ENCODE measurements around the gene PLCH1.

PLCH1 gene

GRCh38 chr3:155682426-155683343 is 62.2 kb downstream of the PLCH1 start:
- no peak overlapping the region for H3K4me3 ChIP-seq (ENCODE audit: extremely low read depth, insufficient read depth, low read length, poor library complexity, severe bottlenecking)
- H3K36me3 ChIP-seq (ENCODE audit: control insufficient read depth, insufficient read depth, low read length), result no peaks in the 10 kb centered on the region
- no peak overlapping the region for H3K27ac ChIP-seq (ENCODE audit: low read depth, low read length, severe bottlenecking)
- WGBS, 2 experiments (ENCODE audit: insufficient coverage in 2 of 2), result 92 to 100% methylated on average over 2 of the region's 3 CpGs
- no peaks in the 10 kb centered on the region for H3K9me3 ChIP-seq (ENCODE audit: control insufficient read depth, low read length)
- H3K4me1 ChIP-seq (ENCODE audit: control insufficient read depth, insufficient read depth, low read length, poor library complexity, severe bottlenecking), result no peaks in the 10 kb centered on the region

- WGBS, 2 experiments (ENCODE audit: insufficient coverage in 2 of 2), result 77 to 88% methylated on average over 5 to 10 of the region's 14 CpGs
- H3K4me1 ChIP-seq (ENCODE audit: control insufficient read depth, insufficient read depth, low read length, poor library complexity, severe bottlenecking), result no peaks in the 10 kb centered on the region
- H3K4me3 ChIP-seq (ENCODE audit: extremely low read depth, insufficient read depth, low read length, poor library complexity, severe bottlenecking), result no peak overlapping the region
- H3K9me3 ChIP-seq (ENCODE audit: control insufficient read depth, low read length), result no peaks in the 10 kb centered on the region
- H3K36me3 ChIP-seq (ENCODE audit: control insufficient read depth, insufficient read depth, low read length), result no peaks in the 10 kb centered on the region
- H3K27ac ChIP-seq (ENCODE audit: low read depth, low read length, severe bottlenecking), result no peak overlapping the region
These were observed 68.5 kb downstream of the PLCH1 start for GRCh38 chr3:155676252-155676981.

- Histone ChIP-seq H3K4me1 (ENCODE audit: control insufficient read depth, insufficient read depth, low read length, poor library complexity, severe bottlenecking) (no peaks in the 10 kb centered on the region), H3K9me3 (ENCODE audit: control insufficient read depth, low read length) (no peaks in the 10 kb centered on the region), H3K36me3 (ENCODE audit: control insufficient read depth, insufficient read depth, low read length) (no peaks in the 10 kb centered on the region), H3K27ac (ENCODE audit: low read depth, low read length, severe bottlenecking) (no peak overlapping the region), H3K4me3 (ENCODE audit: extremely low read depth, insufficient read depth, low read length, poor library complexity, severe bottlenecking) (no peak overlapping the region)
- no CpG with 5 or more reads among the region's 1 CpG for WGBS, 2 experiments (ENCODE audit: insufficient coverage in 2 of 2)
These were observed 69.8 kb downstream of the PLCH1 start for GRCh38 chr3:155675094-155675493.

GRCh38 chr3:155673421-155673820 is 71.5 kb downstream of the PLCH1 start:
- WGBS, 2 experiments (ENCODE audit: insufficient coverage in 2 of 2), result no CpG with 5 or more reads among the region's 4 CpGs
- H3K4me3 ChIP-seq (ENCODE audit: extremely low read depth, insufficient read depth, low read length, poor library complexity, severe bottlenecking), result no peak overlapping the region
- H3K27ac ChIP-seq (ENCODE audit: low read depth, low read length, severe bottlenecking), result no peak overlapping the region
- no peaks in the 10 kb centered on the region for H3K4me1 ChIP-seq (ENCODE audit: control insufficient read depth, insufficient read depth, low read length, poor library complexity, severe bottlenecking)
- no peaks in the 10 kb centered on the region for H3K36me3 ChIP-seq (ENCODE audit: control insufficient read depth, insufficient read depth, low read length)
- H3K9me3 ChIP-seq (ENCODE audit: control insufficient read depth, low read length), result no peaks in the 10 kb centered on the region

GRCh38 chr3:155670335-155670734 is 74.5 kb downstream of the PLCH1 start:
- 70% methylated on average over 2 of the region's 2 CpGs; no CpG with 5 or more reads in 1 of the 2 experiments for WGBS, 2 experiments (ENCODE audit: insufficient coverage in 2 of 2)
- no peaks in the 10 kb centered on the region for H3K9me3 ChIP-seq (ENCODE audit: control insufficient read depth, low read length)
- H3K36me3 ChIP-seq (ENCODE audit: control insufficient read depth, insufficient read depth, low read length), result no peaks in the 10 kb centered on the region
- no peak overlapping the region for H3K4me3 ChIP-seq (ENCODE audit: extremely low read depth, insufficient read depth, low read length, poor library complexity, severe bottlenecking)
- H3K27ac ChIP-seq (ENCODE audit: low read depth, low read length, severe bottlenecking), result no peak overlapping the region
- H3K4me1 ChIP-seq (ENCODE audit: control insufficient read depth, insufficient read depth, low read length, poor library complexity, severe bottlenecking), result no peaks in the 10 kb centered on the region

- Histone ChIP-seq H3K9me3 (ENCODE audit: control insufficient read depth, low read length) (no peaks in the 10 kb centered on the region), H3K4me3 (ENCODE audit: extremely low read depth, insufficient read depth, low read length, poor library complexity, severe bottlenecking) (no peak overlapping the region), H3K36me3 (ENCODE audit: control insufficient read depth, insufficient read depth, low read length) (no peaks in the 10 kb centered on the region), H3K27ac (ENCODE audit: low read depth, low read length, severe bottlenecking) (no peak overlapping the region), H3K4me1 (ENCODE audit: control insufficient read depth, insufficient read depth, low read length, poor library complexity, severe bottlenecking) (no peaks in the 10 kb centered on the region)
- WGBS, 2 experiments (ENCODE audit: insufficient coverage in 2 of 2), result 88% methylated on average over 2 of the region's 2 CpGs
These were observed 76.9 kb downstream of the PLCH1 start for GRCh38 chr3:155667988-155668387.

GRCh38 chr3:155664925-155665695 is 79.8 kb downstream of the PLCH1 start:
- Histone ChIP-seq H3K4me3 (ENCODE audit: extremely low read depth, insufficient read depth, low read length, poor library complexity, severe bottlenecking) (no peak overlapping the region), H3K4me1 (ENCODE audit: control insufficient read depth, insufficient read depth, low read length, poor library complexity, severe bottlenecking) (no peaks in the 10 kb centered on the region), H3K9me3 (ENCODE audit: control insufficient read depth, low read length) (no peaks in the 10 kb centered on the region), H3K36me3 (ENCODE audit: control insufficient read depth, insufficient read depth, low read length) (no peaks in the 10 kb centered on the region), H3K27ac (ENCODE audit: low read depth, low read length, severe bottlenecking) (no peak overlapping the region)
- WGBS, 2 experiments (ENCODE audit: insufficient coverage in 2 of 2), result 92 to 100% methylated on average over 1 to 2 of the region's 4 CpGs

GRCh38 chr3:155663467-155664212 is 81.2 kb downstream of the PLCH1 start:
- H3K36me3 ChIP-seq (ENCODE audit: control insufficient read depth, insufficient read depth, low read length), result no peaks in the 10 kb centered on the region
- no peak overlapping the region for H3K4me3 ChIP-seq (ENCODE audit: extremely low read depth, insufficient read depth, low read length, poor library complexity, severe bottlenecking)
- H3K9me3 ChIP-seq (ENCODE audit: control insufficient read depth, low read length), result no peaks in the 10 kb centered on the region
- no peak overlapping the region for H3K27ac ChIP-seq (ENCODE audit: low read depth, low read length, severe bottlenecking)
- 87 to 93% methylated on average over 1 to 2 of the region's 3 CpGs for WGBS, 2 experiments (ENCODE audit: insufficient coverage in 2 of 2)
- H3K4me1 ChIP-seq (ENCODE audit: control insufficient read depth, insufficient read depth, low read length, poor library complexity, severe bottlenecking), result no peaks in the 10 kb centered on the region

GRCh38 chr3:155661760-155662159 is 83.1 kb downstream of the PLCH1 start:
- Histone ChIP-seq H3K36me3 (ENCODE audit: control insufficient read depth, insufficient read depth, low read length) (no peaks in the 10 kb centered on the region), H3K27ac (ENCODE audit: low read depth, low read length, severe bottlenecking) (no peak overlapping the region), H3K4me3 (ENCODE audit: extremely low read depth, insufficient read depth, low read length, poor library complexity, severe bottlenecking) (no peak overlapping the region), H3K9me3 (ENCODE audit: control insufficient read depth, low read length) (no peaks in the 10 kb centered on the region), H3K4me1 (ENCODE audit: control insufficient read depth, insufficient read depth, low read length, poor library complexity, severe bottlenecking) (no peaks in the 10 kb centered on the region)

GRCh38 chr3:155661042-155661441 is 83.8 kb downstream of the PLCH1 start:
- WGBS, 2 experiments (ENCODE audit: insufficient coverage in 2 of 2), result 83% methylated on average over 1 of the region's 1 CpG; no CpG with 5 or more reads in 1 of the 2 experiments
- Histone ChIP-seq H3K4me3 (ENCODE audit: extremely low read depth, insufficient read depth, low read length, poor library complexity, severe bottlenecking) (no peak overlapping the region), H3K4me1 (ENCODE audit: control insufficient read depth, insufficient read depth, low read length, poor library complexity, severe bottlenecking) (no peaks in the 10 kb centered on the region), H3K9me3 (ENCODE audit: control insufficient read depth, low read length) (no peaks in the 10 kb centered on the region), H3K27ac (ENCODE audit: low read depth, low read length, severe bottlenecking) (no peak overlapping the region), H3K36me3 (ENCODE audit: control insufficient read depth, insufficient read depth, low read length) (no peaks in the 10 kb centered on the region)
